SK-N-MC (cell line): ENCODE results near the gene MANBA.

ENCODE experiments used
- EZH2 ChIP-seq: fragments of 200-600 bp; sonication (generic); IDR thresholded peaks from one replicate; pipeline ENCODE4 v1.6.1; 2017; ENCODE audit warnings: antibody characterized with exemption
- POLR2AphosphoS5 ChIP-seq: IDR thresholded peaks from 2 replicates; pipeline ENCODE4 v1.6.1; 2012; ENCODE audit warnings: mild to moderate bottlenecking, low read depth, low read length, borderline replicate concordance

- TF ChIP-seq EZH2 (no peak), POLR2AphosphoS5 (no peak)
Measured at GRCh38 chr4:102754044-102754443, 6.7 kb downstream of the MANBA start.
